DND-41 (cell line): ENCODE results near the gene TMEM232.

ENCODE experiments used
- EZH2 ChIP-seq: IDR thresholded peaks from 3 replicates; pipeline ENCODE4 v1.6.1; 2012; ENCODE audit warnings: borderline replicate concordance, low read depth, mild to moderate bottlenecking, moderate library complexity, low read length, inconsistent platforms; ENCODE audit not compliant: severe bottlenecking
- TF ChIP-seq, protein P1 (sequence below): IDR thresholded peaks from 2 replicates; pipeline ENCODE4 v1.5.1; 2012; ENCODE audit warnings: borderline replicate concordance, low read length, moderate library complexity, mild to moderate bottlenecking; ENCODE audit not compliant: poor library complexity, severe bottlenecking; ENCODE audit errors: extremely low read depth

DNA sequence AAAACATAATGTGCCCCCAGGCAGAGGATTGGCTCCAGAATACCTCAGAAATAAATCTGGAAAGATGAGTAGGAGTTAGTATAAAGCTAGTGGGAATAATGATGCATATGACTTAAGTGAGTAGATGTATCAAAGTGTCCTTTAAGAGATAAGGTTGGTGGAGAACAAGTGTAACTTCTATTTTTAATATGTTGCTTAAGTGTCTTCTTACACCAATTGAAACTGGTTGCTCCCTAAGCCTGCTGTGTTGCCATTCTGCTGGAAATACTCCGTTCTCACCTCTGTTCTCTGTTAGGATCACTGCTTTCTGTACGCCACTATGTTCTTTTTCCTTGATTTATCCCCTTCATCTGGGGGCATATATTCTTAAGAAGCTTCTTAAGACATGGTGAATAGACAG is 286.4 kb downstream of the TMEM232 start:
- TF ChIP-seq, protein P1, sequence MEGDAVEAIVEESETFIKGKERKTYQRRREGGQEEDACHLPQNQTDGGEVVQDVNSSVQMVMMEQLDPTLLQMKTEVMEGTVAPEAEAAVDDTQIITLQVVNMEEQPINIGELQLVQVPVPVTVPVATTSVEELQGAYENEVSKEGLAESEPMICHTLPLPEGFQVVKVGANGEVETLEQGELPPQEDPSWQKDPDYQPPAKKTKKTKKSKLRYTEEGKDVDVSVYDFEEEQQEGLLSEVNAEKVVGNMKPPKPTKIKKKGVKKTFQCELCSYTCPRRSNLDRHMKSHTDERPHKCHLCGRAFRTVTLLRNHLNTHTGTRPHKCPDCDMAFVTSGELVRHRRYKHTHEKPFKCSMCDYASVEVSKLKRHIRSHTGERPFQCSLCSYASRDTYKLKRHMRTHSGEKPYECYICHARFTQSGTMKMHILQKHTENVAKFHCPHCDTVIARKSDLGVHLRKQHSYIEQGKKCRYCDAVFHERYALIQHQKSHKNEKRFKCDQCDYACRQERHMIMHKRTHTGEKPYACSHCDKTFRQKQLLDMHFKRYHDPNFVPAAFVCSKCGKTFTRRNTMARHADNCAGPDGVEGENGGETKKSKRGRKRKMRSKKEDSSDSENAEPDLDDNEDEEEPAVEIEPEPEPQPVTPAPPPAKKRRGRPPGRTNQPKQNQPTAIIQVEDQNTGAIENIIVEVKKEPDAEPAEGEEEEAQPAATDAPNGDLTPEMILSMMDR = no peak
- no peak for TF ChIP-seq EZH2
